H1 (cell line): ENCODE results near the gene RAB1B.

ENCODE experiments used
- JUN ChIP-seq: IDR thresholded peaks from 2 replicates; pipeline ENCODE4 v1.6.1; 2011; ENCODE audit warnings: low read depth, mild to moderate bottlenecking, improper control_type of control experiment, low read length
- TCF12 ChIP-seq: IDR thresholded peaks from 2 replicates; pipeline ENCODE4 v1.6.1; 2011; ENCODE audit warnings: low read depth, mild to moderate bottlenecking, low read length
- TF ChIP-seq, protein P1 (sequence below): IDR thresholded peaks from 2 replicates; pipeline ENCODE4 v1.6.1; 2011; ENCODE audit warnings: low read depth, mild to moderate bottlenecking, low read length; ENCODE audit not compliant: insufficient read depth
- TF ChIP-seq, protein P2 (sequence below), 3 experiments: IDR thresholded peaks; 1 replicate in 2 of 3; 2 replicates in 1 of 3; pipeline versions ENCODE4 v1.5.1 to v1.6.1; 2011; ENCODE audit warnings: low read length in 3 of 3, mild to moderate bottlenecking in 3 of 3, inconsistent platforms in 2 of 3, low read depth in 1 of 3, moderate library complexity in 1 of 3; ENCODE audit not compliant: insufficient read depth in 1 of 3; ENCODE audit errors: control extremely low read depth in 1 of 3

DNA sequence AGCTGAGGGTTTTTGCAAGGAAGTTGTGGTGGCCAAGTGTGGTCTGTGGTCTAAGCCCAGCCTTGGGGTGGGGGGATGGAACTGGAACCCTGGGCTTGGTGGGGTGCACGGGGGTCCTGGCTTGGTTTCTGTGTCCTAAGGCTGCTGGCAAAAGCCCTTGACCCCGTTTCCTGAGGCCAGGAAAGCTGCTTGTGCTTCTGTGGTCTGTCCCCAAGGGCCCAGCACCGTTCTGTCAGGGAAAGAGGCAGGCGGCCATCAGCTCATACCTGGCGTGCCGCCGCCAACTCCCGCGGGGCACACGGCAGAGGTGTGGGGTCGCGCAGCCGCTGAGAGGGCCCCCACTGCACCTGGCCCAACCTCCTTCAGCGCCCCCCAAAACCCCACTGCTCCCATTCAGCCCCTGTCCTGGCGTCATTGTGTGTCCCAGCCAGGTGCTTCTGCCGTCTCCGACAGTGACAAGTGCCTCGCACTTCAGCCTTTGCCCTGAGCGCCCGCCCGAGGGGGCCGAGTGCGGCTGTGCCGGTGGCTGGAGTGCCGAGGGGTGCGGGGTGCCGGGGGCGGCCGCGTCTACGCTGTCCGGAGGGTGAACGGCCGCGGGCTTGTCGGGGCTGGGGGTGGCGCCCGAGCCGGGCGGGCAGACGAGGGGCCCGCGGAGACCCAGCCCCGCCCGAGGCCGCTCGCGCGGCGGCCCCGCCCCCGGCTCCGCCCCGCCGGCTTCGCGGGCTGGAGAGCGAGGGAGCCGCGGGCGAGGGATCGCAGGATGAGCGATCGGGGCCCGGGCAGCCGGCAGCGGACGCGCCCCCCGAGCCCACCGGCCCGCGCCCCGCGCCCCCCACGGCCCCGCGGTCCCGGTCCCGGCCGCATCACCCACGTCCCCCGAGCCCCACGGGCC, 9.3 kb downstream of the RAB1B start, which contains the start of gene CNIH2:
- TF ChIP-seq, protein P1, sequence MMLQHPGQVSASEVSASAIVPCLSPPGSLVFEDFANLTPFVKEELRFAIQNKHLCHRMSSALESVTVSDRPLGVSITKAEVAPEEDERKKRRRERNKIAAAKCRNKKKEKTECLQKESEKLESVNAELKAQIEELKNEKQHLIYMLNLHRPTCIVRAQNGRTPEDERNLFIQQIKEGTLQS: no peak
- TF ChIP-seq TCF12: no peak
- no peak for TF ChIP-seq JUN
- TF ChIP-seq, protein P2, sequence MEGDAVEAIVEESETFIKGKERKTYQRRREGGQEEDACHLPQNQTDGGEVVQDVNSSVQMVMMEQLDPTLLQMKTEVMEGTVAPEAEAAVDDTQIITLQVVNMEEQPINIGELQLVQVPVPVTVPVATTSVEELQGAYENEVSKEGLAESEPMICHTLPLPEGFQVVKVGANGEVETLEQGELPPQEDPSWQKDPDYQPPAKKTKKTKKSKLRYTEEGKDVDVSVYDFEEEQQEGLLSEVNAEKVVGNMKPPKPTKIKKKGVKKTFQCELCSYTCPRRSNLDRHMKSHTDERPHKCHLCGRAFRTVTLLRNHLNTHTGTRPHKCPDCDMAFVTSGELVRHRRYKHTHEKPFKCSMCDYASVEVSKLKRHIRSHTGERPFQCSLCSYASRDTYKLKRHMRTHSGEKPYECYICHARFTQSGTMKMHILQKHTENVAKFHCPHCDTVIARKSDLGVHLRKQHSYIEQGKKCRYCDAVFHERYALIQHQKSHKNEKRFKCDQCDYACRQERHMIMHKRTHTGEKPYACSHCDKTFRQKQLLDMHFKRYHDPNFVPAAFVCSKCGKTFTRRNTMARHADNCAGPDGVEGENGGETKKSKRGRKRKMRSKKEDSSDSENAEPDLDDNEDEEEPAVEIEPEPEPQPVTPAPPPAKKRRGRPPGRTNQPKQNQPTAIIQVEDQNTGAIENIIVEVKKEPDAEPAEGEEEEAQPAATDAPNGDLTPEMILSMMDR (IDR thresholded peaks at IDR 0.05; ENCODE audit: control extremely low read depth in 1 of 3, insufficient read depth in 1 of 3, low read depth in 1 of 3, low read length in 3 of 3): no peak
